WI38 (cell line): ENCODE data around the gene CAPN7.

ENCODE experiments used
- H3K4me3 ChIP-seq: 2 replicates; pipeline ENCODE4 v1.5.1; 2011; ENCODE audit warnings: low read depth, mild to moderate bottlenecking, control low read depth, low read length
- CTCF ChIP-seq: IDR thresholded peaks from 2 replicates; pipeline ENCODE4 v1.5.1; 2012; ENCODE audit warnings: low read depth, mild to moderate bottlenecking, control low read depth, low read length

The CAPN7 gene

GRCh38 chr3:15290736-15291135 is 84.7 kb downstream of the CAPN7 start:
- TF ChIP-seq CTCF, result no peak
- no peak overlapping the region for H3K4me3 ChIP-seq

GRCh38 chr3:15291589-15292541 is 85.8 kb downstream of the CAPN7 start:
- H3K4me3 ChIP-seq, result no peak overlapping the region
- no peak for TF ChIP-seq CTCF

GRCh38 chr3:15292765-15293522 is 86.9 kb downstream of the CAPN7 start:
- no peak for TF ChIP-seq CTCF
- no peak overlapping the region for H3K4me3 ChIP-seq

- TF ChIP-seq CTCF, result no peak
- no peak overlapping the region for H3K4me3 ChIP-seq
Observed at GRCh38 chr3:15294929-15295328, 88.9 kb downstream of the CAPN7 start.

GRCh38 chr3:15295506-15295905 is 89.5 kb downstream of the CAPN7 start:
- no peak for TF ChIP-seq CTCF
- no peak overlapping the region for H3K4me3 ChIP-seq

GRCh38 chr3:15297608-15298350 is 91.7 kb downstream of the CAPN7 start:
- no peak overlapping the region for H3K4me3 ChIP-seq
- TF ChIP-seq CTCF, result no peak
